HG03095 (cell line): ENCODE measurements around the gene TNFAIP8.

ENCODE experiments used
- ATAC-seq: cut with Tn5 transposase; IDR thresholded peaks from one replicate; pipeline ENCODE4 v1.9.1; 2021; ENCODE audit warnings: moderate library complexity; ENCODE audit not compliant: unreplicated experiment

Gene TNFAIP8

DNA sequence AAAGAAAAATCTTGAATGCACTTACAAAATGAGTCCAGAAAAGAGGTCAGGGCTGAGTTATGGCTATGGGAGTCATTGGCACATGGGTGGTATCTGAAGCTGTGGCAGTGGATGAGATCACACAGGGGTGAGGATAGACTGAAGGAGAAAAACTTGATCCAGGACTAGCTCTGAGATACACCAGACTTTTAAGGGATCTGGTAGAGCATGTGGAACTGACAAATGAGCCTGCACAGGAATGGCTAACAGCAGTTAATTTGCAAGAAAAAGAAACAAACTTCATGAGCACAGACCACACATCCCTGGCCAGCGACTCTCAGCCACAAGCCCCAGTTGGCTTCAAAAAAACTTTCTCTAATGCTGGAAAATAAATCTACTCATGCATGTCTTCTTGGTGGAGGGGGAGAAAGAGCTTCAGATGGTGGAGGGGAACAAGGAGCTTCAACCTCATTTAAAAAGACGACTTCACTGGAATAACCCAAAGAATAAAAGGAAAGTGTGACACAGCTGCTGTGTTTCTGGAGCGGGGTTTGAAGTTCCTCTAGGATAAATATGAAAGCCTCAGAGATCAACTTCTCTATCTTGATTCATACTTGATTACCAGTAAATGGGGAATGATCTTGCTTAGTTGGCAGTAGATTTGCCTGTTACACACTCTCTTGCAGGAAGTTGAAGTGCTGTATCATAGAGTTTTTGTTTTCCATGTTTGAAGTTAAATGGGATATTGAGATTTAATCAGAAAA lies 33.6 kb downstream of the TNFAIP8 start:
- ATAC-seq: no peak

DNA sequence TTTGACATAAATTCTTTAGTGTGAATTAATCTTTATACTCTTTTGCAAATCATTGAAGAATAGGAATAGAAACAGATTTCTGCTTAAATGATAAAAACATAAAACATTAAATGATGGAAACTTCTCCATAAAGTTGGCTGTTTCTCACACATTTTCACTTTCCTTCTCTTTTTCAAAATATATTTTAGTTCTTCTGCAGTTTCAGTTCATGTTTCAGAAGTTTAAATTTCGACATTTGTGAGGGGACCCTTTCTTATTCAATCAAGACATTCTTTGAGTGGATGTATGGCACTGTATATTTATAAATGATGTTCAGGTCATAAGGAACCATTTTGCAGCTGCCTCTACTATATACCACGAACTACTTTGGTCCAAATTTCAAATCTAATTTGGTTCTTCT lies 34.6 kb downstream of the TNFAIP8 start:
- no peak for ATAC-seq

DNA sequence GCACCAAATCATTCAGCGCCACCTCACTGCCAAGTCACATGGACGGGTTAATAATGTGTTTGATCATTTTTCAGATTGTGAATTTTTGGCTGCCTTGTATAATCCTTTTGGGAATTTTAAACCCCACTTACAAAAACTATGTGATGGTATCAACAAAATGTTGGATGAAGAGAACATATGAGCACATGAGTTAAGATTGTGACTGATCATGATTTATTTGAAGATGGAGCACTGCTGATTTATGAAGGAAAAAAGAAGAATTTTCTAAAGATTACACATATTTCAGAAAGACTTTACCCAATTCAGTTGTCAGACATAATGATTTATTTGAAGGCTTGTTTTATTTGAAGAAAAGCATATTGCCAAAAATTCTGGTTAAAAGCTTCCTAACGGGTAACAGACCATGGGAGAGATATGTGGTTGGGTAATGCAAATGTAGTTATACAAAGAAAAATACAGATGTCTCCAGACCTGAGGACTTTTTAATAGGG lies 37.4 kb downstream of the TNFAIP8 start:
- ATAC-seq: no peak

DNA sequence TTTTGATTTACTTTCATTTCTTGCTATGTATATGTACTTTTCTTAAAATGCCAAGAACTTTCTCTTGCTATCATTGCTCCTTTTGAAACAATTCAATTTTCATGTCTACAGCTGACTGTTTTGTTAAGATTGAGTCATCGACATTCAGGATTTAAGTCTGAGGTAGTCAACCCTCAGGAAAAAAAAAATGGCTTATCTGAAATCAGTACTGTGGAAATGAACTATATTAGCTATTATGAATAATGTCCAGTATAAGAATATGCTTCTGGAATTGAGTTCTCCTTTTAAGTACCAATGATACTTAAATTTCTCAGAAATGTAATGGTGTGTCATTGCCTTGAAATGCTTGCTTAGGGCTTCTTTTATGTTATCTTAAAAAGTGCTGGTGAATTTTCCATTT lies 37.9 kb downstream of the TNFAIP8 start:
- no peak for ATAC-seq

DNA sequence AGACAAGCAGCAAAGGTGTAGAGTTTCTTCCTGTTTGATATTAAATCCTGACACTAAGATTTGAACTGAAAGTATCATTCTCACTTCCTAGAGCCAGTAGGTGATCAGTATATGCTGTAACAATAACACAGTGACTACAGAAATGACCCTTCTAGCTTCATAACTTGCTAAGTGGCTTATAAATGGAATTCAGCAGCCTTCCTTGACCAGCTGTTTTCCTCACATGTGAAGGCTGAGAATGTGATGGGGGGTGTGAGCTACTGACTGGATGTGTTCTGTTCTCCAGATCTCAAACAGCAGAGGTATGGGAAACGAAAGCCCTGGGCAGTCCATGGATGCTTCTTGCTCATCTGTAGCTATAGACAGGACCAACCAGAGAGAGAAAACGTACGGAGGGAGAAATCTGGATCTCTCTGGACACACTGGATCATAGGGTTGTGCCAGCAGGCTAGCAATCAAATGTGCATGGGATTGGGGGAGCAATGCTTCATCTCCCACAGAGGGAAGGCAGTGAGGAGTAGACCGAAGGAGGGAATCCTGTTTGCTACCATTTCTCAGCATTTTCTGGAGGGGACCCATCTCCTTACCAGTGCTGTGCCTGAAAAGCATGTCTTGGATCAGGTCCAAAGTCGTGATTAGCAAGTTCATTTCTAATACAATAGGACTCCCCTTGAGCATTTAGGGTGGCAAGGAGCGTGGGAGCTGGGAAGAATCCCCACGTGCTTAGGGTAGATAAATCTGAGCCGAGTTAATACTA lies 39.4 kb downstream of the TNFAIP8 start:
- peak; percentile 55 for ATAC-seq

DNA sequence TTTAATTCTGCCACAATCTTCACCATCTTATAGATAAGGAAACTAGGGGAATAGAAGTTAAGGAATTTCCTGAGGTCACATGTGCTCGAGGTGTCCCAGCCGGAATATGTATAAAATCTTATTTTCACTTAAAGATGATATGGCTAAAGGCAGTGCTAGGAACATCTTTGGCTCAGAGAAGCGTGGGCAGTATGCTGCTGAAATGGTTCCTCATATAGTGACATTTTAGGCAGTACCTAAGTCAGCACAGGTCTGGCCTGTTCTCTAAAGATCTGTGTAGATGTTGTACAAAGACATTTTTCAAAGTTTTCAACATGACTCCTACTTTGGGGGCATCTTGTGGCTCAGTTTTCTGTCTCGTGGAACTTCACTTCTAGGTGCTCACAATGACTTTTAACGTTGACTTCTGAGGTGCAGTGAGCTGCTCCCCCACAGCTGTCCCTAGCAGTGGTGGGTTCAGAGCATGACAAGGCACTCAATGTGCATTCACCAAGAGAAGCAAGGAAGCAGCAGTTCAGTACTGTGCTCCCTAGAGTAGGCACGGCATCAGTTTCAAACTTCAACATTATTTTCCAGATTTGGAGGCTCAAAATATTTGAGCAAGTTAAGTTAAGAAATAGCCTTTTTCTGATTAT lies 40.3 kb downstream of the TNFAIP8 start:
- ATAC-seq: no peak

DNA sequence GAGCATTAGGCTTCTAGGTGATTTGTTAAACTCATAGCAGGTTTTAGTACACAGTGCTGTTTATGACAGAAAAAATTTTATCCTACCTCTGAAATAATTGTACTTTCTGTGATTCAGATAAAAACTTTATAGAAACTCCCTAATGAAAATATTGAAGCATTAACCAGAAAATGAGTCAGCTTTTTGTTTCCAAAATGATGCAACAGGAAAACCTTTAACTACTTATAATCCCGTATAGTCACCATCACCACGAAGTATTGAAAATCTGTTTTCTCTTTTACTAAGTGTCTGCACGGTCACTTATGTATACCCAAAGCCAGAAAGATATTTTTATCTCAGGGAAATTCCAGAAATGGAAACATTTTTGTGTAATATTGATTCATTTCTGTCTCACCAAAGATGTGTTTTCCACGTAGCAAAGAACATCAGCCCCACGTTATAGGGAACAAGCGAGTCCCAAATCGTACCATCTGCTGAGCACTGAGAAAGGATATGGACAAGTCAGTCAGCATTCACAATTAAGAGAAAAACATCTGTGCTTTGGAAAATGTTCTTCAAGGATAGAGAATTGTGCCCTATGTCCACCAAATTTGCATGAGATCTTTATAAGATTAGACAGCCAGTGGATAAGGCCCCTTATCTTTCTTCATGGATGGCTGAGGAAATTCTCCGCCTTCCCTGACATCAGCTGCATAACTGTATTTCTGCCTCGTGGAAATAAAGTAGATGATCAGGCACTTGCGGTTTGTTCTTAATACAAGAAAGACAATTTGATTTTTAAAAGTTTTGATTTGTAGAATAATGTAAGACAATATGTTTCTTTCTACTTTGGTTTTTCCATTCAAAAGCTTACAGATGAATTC lies 41.9 kb downstream of the TNFAIP8 start:
- peak; percentile 48 for ATAC-seq

DNA sequence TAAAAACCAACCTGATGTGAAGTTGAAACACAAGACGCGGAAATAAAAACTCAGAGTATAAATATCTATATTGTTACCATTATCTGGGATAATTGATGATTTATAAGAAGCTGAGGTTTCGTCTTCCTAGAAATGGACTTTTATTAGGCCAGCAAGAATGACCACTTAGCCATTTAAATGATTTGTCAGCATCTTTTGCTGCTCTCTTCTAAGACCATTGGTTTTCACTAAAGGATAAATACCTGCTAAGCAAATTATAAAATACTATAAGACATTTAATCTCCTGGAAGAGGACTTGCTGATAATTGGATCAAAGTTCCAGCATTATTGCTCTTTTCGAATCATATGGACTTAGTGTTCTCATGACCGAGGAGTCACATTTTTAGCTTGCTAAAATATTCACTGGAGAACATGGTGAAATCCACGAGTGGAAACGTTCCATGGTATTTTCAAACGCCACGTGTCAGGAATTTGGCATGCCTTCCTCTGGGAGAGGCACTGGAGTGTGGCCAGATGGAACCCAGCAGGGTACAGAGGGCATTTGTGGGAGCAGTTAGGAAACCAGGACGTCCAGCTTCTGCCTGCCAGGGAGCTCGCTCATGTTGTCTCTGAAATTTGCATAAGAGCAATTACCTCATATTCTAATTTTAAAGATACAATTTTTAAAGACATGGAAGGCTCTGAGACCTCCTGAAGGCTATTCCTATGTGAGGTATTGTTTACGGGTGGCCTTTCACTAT lies 43.1 kb downstream of the TNFAIP8 start:
- ATAC-seq: no peak

DNA sequence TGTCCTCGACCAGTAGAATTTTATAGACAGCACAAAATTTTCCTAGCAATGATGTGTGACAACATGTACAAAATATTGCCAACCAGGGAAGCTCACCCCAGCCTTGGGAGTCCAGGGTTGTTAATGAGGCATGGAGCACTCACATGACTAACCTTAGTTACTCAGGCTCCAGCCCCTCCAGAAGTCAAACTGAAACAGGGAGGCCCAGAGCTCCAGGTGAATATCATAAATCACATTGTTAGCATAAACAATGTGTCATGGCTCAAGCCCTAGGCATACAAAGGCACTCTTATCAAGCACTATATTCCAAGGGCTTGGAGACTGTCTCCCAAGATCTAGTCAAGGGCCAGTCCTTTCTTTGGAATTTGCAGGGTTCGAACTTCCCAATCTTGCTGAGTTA lies 44.4 kb downstream of the TNFAIP8 start:
- no peak for ATAC-seq

DNA sequence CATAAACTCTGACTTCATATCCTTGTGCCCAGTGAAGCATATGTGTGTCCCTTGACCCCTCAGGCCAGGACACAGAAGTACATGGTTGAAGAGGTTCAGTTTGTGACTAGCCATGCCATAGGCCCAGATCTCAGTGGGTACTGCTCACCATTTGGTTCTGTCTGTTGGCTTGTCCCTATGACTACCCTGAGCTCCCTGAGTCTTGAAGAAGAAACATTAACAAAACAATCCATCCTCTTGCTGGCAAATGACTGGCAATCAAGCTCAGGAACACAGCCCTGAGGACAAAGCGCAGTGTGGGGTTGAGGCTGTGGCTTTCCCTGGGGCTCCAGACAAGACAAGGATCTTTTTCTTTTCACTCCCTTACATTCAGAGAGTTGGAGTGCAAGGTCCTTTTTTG lies 46.3 kb downstream of the TNFAIP8 start:
- ATAC-seq: no peak

DNA sequence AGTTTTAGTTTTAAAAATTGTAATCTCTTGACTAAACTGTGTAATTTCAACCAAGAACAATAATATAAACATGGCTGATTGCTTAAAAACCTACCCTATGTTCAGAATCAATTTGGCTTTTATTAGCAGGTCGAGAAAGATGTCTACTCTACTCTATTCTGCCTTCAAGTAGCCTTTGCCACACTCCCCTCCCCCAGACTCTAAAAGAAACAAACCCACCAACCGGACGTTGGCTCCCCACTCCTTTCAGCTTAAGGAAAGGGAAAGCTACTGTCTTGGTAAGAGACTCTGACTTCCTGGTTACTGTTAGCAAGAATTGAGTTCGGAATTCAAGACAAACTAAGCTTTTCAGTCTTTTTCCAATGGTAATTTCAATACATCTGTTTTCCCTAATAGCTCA lies 46.7 kb downstream of the TNFAIP8 start:
- ATAC-seq: no peak

DNA sequence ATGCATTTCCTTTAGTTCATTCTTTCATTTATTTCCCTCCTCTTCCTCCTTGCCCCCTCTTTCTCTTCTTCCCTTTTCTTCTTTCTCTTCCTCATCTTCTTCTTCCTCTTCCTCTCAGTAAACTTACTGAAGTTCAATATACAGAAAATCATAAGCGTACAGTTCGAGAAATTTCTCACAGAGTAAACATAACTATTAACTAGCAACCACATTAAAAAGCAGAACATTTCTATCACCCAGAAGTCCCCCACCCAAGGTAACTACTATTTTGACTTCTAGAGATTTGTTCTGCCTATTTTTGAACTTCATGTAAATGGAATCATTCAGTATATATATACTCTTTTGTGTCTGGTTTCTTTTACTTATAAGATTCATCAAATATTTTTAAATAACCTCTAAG lies 48.2 kb downstream of the TNFAIP8 start:
- no peak for ATAC-seq

DNA sequence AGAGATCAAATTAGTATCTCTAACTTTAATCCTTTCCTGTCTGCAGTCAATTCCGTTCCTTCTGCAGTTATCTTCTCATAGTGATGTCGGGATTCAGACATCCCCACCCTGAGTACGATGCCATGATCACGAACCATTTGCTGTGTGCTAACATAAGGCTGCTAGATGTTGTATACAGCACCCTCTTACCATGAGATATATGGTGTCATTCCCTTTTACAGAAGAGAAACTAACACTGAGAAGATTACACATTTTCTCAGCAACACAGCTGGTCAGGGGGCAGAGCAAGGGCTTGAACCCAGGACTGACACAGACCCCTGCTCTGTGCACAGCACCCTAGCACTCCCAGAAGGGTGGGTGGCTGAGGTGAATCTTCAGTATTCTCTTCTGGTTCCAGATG lies 49.6 kb downstream of the TNFAIP8 start:
- ATAC-seq: no peak

DNA sequence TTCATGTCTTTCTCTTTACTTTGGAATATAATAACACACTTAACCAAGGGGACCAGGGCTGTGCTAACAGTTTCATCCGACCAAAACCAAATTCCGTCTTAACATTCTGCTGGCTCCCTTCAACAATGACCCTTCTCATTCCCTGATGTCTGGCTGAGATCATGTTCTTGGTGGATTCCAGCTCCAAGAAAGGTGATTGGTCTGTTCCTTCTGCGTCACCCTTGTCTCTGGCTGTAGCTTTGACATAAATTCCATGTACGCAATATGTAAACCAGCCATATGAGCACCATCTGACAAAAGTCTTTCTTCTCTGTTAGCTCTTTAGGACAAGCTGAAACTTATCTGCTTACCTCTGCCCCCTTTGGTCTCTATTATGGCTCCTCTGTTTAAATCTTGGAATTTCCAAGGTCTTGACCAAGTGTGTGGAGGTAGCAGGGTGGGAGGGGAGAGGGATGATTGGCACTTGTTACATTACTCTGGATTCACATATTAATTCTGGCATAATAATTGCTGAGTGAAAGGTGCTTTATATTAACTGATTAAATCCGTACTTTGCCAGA lies 50.8 kb downstream of the TNFAIP8 start:
- ATAC-seq: no peak

DNA sequence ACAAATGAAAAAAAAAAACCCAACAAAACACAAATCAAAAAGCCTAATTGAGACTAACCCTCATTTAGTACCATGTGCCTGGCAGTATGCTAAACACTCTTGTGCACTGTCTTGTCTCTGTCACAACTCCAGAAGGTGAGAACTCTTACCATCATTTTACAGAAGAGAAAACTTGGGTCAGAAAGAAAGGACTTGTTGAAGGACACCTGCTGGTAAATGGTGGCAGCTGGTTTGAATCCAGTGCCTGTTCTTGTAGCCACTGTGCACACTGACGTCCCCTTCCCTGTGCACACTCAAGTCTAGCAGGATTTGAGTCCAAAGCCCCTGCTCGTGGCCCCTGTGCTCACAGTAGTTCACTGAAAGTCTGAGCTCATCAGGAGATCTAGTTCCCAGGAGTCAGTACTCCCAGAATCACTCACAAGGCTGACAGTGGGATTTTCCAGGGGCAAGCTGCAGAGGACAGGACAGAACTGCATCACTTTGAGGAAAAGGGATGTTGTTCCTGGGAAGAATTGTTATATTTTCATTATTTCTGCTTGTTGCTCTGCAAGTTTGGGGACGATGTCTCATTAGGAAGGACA lies 53.5 kb downstream of the TNFAIP8 start:
- ATAC-seq: no peak

DNA sequence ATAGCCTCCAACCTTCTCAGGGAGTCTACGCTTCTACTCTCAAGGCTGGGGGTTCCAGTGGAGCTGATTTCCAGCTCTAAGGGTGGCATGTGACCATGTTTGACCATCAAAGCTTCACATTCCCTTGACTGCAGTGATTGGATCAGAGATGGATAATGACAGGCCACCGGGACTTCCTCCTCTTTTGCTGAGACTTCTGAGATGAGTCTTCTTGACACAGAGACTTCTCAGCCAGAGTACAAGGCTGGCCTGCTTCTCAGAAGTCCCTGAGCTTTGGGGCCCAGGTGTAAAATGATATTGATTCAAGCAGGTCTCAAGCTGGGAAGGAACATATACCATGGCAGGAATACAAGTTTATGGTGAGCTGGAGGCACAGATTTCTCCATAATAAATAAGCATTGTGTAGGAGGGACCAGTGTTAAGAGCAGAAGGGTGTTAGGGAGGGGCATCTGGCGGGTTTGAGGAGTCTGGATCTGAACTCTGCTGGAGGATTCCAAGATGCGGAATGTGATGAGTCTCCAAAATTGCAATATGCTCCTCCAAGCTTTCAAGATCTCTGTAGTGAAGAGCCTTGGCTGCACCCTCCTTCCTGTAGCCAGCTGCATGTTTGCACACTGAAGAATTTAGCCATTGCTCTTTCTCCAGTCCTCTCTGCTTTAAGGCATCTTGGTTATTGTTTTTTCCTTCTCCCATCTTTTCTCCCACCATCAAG lies 54.8 kb downstream of the TNFAIP8 start:
- peak; percentile 37 for ATAC-seq

DNA sequence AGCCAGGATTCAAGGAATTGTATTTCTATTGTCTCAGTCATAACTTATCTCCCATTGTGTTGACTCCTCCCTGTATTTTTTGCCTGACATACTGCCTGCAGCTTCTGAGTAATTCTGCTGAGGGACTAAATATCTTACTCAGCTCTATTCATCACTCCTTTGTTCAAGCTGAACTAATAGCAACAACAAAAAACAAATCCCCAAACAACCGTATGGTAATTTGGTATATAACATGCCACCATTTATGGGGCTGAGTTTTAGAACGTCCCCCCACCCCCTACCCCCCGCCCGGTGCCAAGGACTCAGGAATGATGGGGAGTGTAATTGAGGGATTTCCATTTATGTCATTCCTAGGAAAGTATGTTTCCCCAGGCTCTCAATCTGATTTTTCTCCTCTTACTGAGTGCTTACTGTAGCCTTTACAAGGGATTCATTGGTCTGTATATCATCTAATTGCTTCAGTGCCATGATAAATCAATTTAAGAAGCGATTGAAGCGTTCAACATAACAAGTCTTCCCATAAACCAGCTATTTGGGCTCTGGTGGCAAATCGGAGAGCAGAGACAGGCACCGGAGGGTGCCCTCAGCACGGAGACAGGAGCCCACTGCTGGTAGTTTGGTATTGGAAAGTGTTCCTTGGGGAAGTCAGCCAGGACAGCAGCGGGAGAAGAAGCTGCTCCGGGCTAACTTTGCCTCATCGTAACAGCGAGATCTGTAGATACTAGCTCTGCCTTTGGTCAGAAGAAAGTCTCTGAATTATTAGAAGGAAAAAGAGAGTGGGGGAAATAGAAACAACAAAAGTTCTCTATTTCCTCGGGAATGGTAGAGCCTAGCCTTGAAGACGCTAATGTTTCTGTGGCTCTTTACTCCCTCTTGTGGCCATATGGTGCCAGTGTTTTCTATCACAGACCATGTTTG lies 55.8 kb downstream of the TNFAIP8 start:
- ATAC-seq: peak; percentile 74
